Superior temporal gyrus (tissue), 1 donor: ENCODE data around the gene KAT2B.
"Not testable (repeated sequence)": the region's sequence is repeated elsewhere in the genome, so short reads cannot be mapped to it uniquely, and the experiment has no call there.

Source experiments
- DNase-seq: peaks from one replicate; pipeline ENCODE4 v3.0.0-alpha.2; 2016; ENCODE audit errors: extremely low spot score

KAT2B gene

GRCh38 chr3:20039765-20040547 lies at the start of gene KAT2B:
KAT2B (plus strand) TSS chr3:20040446; CDS start chr3:20040478, 32 bp downstream.
- DNase-seq, result peak; percentile 86

- no peak for DNase-seq
Observed at GRCh38 chr3:19994796-19995195, 45.5 kb upstream of the KAT2B start.

- DNase-seq, result no peak
Observed at GRCh38 chr3:19997502-19997901, 42.7 kb upstream of the KAT2B start.

GRCh38 chr3:20001932-20002331 lies 38.3 kb upstream of the KAT2B start:
- no peak for DNase-seq

GRCh38 chr3:20007960-20008359 lies 32.3 kb upstream of the KAT2B start:
- no peak for DNase-seq

- DNase-seq, result no peak
Observed at GRCh38 chr3:20008646-20009045, 31.6 kb upstream of the KAT2B start.

- no peak for DNase-seq
Observed at GRCh38 chr3:20012164-20012563, 28.1 kb upstream of the KAT2B start, which contains the start of gene PP2D1. PP2D1 (minus strand) TSS chr3:20012264; CDS start chr3:20012072, 192 bp downstream.

- DNase-seq, result no peak
Observed at GRCh38 chr3:20013396-20013795, 26.9 kb upstream of the KAT2B start.

GRCh38 chr3:20015525-20015924 lies 24.7 kb upstream of the KAT2B start:
- DNase-seq, result no peak

- DNase-seq, result not testable (repeated sequence)
Observed at GRCh38 chr3:20016076-20016475, 24.2 kb upstream of the KAT2B start.

GRCh38 chr3:20022954-20023622 lies 17.2 kb upstream of the KAT2B start:
- no peak for DNase-seq

GRCh38 chr3:20023623-20024405 lies 16.4 kb upstream of the KAT2B start:
- DNase-seq, result peak; percentile 67

GRCh38 chr3:20027136-20027535 lies 13.1 kb upstream of the KAT2B start:
- DNase-seq, result no peak

- DNase-seq, result peak; percentile 42
Observed at GRCh38 chr3:20028905-20029331, 11.3 kb upstream of the KAT2B start.

- not testable (repeated sequence) for DNase-seq
Observed at GRCh38 chr3:20031939-20032338, 8.3 kb upstream of the KAT2B start.

- no peak for DNase-seq
Observed at GRCh38 chr3:20035019-20035418, 5.2 kb upstream of the KAT2B start.

- DNase-seq, result no peak
Observed at GRCh38 chr3:20037255-20037996, 2.8 kb upstream of the KAT2B start.

- DNase-seq, result peak; percentile 70
Observed at GRCh38 chr3:20038699-20039465, 1.4 kb upstream of the KAT2B start.

- DNase-seq, result peak; percentile 64
Observed at GRCh38 chr3:20039466-20039764, 831 bp upstream of the KAT2B start.

- peak; percentile 85 for DNase-seq
Observed at GRCh38 chr3:20040548-20041196, 426 bp downstream of the KAT2B start.
